KMS-11 (cell line): Measurements from ENCODE around the gene KANSL1.

Source experiments
- H2AFZ ChIP-seq: fragments of 200-600 bp; sonication (generic); 2 replicates; pipeline ENCODE4 v1.6.1; 2016; ENCODE audit warnings: antibody characterized with exemption, mixed run types, low read depth
- H3K27ac ChIP-seq: fragments of 200-600 bp; sonication (generic); 2 replicates; pipeline ENCODE4 v1.6.1; 2016; ENCODE audit warnings: mild to moderate bottlenecking, mixed run types
- H3K27me3 ChIP-seq: fragments of 200-600 bp; sonication (generic); 2 replicates; pipeline ENCODE4 v1.6.1; 2017; ENCODE audit warnings: mild to moderate bottlenecking, low read depth, mixed run types, moderate library complexity; ENCODE audit not compliant: insufficient read depth
- H3K36me3 ChIP-seq: fragments of 200-600 bp; sonication (generic); 2 replicates; pipeline ENCODE4 v1.6.1; 2017; ENCODE audit warnings: mild to moderate bottlenecking, mixed run types; ENCODE audit not compliant: insufficient read depth
- H3K4me1 ChIP-seq: fragments of 200-600 bp; sonication (generic); 2 replicates; pipeline ENCODE4 v1.6.1; 2016; ENCODE audit warnings: mild to moderate bottlenecking, low read depth, mixed run types; ENCODE audit not compliant: poor library complexity, severe bottlenecking
- H3K4me2 ChIP-seq: fragments of 200-600 bp; sonication (generic); 2 replicates; pipeline ENCODE4 v1.7.0; 2016; ENCODE audit warnings: mild to moderate bottlenecking, mixed run types
- H3K4me3 ChIP-seq: fragments of 200-600 bp; sonication (generic); IDR thresholded peaks from 2 replicates; pipeline ENCODE4 v1.6.1; 2017; ENCODE audit warnings: low read depth, low read length, mixed read lengths; ENCODE audit not compliant: insufficient read depth
- H3K79me2 ChIP-seq: fragments of 200-600 bp; sonication (generic); 2 replicates; pipeline ENCODE4 v1.6.1; 2016; ENCODE audit warnings: low read depth, mixed run types; ENCODE audit not compliant: insufficient read depth
- H3K9ac ChIP-seq: fragments of 200-600 bp; sonication (generic); 2 replicates; pipeline ENCODE4 v1.6.1; 2016; ENCODE audit warnings: mild to moderate bottlenecking, mixed run types
- H4K20me1 ChIP-seq: fragments of 200-600 bp; sonication (generic); 2 replicates; pipeline ENCODE4 v1.6.1; 2016; ENCODE audit warnings: mild to moderate bottlenecking, mixed run types; ENCODE audit not compliant: insufficient read depth
- TF ChIP-seq, protein P1 (sequence below): fragments of 200-600 bp; sonication (generic); conservative IDR thresholded peaks from 2 replicates; pipeline ENCODE4 v1.6.1; 2017; ENCODE audit warnings: low read depth, mild to moderate bottlenecking, antibody characterized with exemption, low read length, moderate library complexity, mixed read lengths

The KANSL1 gene

DNA sequence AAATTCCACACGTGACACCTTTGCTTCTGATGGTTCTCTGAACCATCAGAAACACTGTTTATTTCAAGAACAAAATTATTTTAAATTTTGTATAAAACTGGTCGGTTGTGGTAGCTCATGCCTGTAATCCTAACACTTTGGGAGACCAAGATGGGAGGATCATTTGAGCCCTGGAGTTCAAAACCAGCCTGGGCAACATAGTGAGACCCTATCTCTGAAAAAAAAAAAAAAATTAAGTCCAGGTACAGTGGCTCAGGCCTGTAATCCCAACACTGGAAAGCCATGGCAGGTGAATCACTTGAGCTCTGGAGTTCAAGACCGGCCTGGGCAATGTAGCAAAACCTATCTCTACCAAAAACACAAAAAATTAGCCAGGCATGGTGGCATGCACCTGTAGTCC lies 8.3 kb upstream of the KANSL1 start:
- H3K36me3 ChIP-seq, result no peaks in the 10 kb centered on the region
- H2AFZ ChIP-seq, result no peak overlapping the region
- no peaks in the 10 kb centered on the region for H3K27me3 ChIP-seq
- H3K4me2 ChIP-seq, result no peak overlapping the region
- TF ChIP-seq, protein P1, sequence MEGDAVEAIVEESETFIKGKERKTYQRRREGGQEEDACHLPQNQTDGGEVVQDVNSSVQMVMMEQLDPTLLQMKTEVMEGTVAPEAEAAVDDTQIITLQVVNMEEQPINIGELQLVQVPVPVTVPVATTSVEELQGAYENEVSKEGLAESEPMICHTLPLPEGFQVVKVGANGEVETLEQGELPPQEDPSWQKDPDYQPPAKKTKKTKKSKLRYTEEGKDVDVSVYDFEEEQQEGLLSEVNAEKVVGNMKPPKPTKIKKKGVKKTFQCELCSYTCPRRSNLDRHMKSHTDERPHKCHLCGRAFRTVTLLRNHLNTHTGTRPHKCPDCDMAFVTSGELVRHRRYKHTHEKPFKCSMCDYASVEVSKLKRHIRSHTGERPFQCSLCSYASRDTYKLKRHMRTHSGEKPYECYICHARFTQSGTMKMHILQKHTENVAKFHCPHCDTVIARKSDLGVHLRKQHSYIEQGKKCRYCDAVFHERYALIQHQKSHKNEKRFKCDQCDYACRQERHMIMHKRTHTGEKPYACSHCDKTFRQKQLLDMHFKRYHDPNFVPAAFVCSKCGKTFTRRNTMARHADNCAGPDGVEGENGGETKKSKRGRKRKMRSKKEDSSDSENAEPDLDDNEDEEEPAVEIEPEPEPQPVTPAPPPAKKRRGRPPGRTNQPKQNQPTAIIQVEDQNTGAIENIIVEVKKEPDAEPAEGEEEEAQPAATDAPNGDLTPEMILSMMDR, result no peak
- no peak overlapping the region for H3K4me3 ChIP-seq
- H3K79me2 ChIP-seq, result peaks cover 69% of the 10 kb centered on the region
- no peak overlapping the region for H3K9ac ChIP-seq
- H3K27ac ChIP-seq, result no peak overlapping the region
- H3K4me1 ChIP-seq, result peaks cover 9% of the 10 kb centered on the region
- H4K20me1 ChIP-seq, result 0 out of 2 replicates have a peak, but pooled peaks cover 9% of the 10 kb centered on the region

- Histone ChIP-seq H3K79me2 (peaks cover 69% of the 10 kb centered on the region), H3K27me3 (no peaks in the 10 kb centered on the region), H2AFZ (no peak overlapping the region), H3K4me1 (peaks cover 18% of the 10 kb centered on the region), H3K9ac (no peak overlapping the region), H3K27ac (no peak overlapping the region), H3K36me3 (no peaks in the 10 kb centered on the region), H3K4me2 (no peak overlapping the region), H3K4me3 (no peak overlapping the region), H4K20me1 (0 out of 2 replicates have a peak, but pooled peaks cover 9% of the 10 kb centered on the region)
- TF ChIP-seq, protein P1, result no peak
Observed at GRCh38 chr17:46200197-46200596, 7.0 kb upstream of the KANSL1 start.

DNA sequence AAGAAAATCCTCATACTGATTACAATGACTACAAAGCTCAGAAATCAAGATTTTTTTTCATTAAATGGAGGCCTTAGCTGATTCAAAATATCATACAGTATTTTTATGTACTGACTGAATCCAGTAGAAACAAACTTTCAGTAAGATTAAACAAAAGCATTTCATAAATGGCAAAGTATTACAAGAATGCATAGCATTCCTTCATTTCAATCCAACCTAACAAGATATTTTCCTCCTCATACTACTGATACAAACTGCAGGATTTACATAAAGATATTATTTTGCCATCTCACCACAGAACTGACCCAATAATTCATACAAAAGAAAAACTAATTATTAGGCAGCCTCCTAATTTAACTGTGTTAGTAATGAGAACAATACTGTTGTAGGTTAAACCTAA lies 6.2 kb upstream of the KANSL1 start:
- no peaks in the 10 kb centered on the region for H3K27me3 ChIP-seq
- H4K20me1 ChIP-seq, result 0 out of 2 replicates have a peak, but pooled peaks cover 9% of the 10 kb centered on the region
- no peaks in the 10 kb centered on the region for H3K36me3 ChIP-seq
- H3K9ac ChIP-seq, result no peak overlapping the region
- TF ChIP-seq, protein P1, result no peak
- H3K27ac ChIP-seq, result no peak overlapping the region
- no peak overlapping the region for H3K4me2 ChIP-seq
- H3K79me2 ChIP-seq, result peaks cover 73% of the 10 kb centered on the region
- peaks cover 26% of the 10 kb centered on the region for H3K4me1 ChIP-seq
- no peak overlapping the region for H3K4me3 ChIP-seq
- no peak overlapping the region for H2AFZ ChIP-seq

DNA sequence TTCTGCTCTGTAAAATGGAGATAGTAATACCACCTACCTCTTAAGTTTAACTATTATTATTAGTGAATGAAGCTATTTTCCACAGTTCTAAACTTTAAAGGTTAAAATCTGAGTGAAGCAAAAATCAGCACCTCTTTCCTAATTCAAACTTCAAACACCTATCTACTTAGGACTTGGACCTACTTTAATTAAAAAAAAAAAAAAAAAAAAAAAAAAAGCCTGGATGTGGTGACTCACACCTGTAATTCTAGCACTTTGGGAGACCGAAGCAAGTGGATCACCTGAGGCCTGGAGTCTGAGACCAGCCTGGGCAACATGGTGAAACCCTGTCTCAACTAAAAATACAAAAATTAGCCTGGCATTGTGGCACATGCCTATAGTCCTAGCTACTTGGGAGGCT lies 5.0 kb upstream of the KANSL1 start:
- Histone ChIP-seq H3K79me2 (peaks cover 69% of the 10 kb centered on the region), H3K9ac (no peak overlapping the region), H2AFZ (no peak overlapping the region), H3K4me3 (no peak overlapping the region), H3K36me3 (no peaks in the 10 kb centered on the region), H4K20me1 (0 out of 2 replicates have a peak, but pooled peaks cover 9% of the 10 kb centered on the region), H3K27ac (no peak overlapping the region), H3K4me1 (peaks cover 28% of the 10 kb centered on the region), H3K27me3 (no peaks in the 10 kb centered on the region), H3K4me2 (peak overlapping the region; percentile 12; the same call in 1 of the 2 replicates)
- TF ChIP-seq, protein P1, result no peak
